ENCODE measurements around the gene S100A1.

DNA sequence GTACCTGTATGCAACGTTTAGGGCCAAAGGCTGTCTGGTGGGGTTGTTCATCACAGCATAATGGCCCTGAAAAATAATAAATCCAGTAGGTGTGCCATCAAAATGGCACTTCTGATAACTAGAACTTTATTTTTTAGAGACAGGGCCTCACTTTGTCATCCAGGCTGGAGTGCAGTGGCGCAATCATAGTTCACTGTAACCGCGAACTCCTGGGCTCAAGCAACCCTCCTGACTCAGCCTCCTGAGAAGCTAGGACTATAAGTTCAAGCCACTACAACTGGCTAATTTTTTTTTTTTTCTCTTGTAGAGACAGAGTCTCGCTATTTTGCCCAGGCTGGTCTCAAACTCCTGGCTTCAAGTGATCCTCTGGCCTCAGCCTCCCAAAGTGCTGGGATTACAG, 35.0 kb downstream of the S100A1 start:
- TF ChIP-seq, protein P1, sequence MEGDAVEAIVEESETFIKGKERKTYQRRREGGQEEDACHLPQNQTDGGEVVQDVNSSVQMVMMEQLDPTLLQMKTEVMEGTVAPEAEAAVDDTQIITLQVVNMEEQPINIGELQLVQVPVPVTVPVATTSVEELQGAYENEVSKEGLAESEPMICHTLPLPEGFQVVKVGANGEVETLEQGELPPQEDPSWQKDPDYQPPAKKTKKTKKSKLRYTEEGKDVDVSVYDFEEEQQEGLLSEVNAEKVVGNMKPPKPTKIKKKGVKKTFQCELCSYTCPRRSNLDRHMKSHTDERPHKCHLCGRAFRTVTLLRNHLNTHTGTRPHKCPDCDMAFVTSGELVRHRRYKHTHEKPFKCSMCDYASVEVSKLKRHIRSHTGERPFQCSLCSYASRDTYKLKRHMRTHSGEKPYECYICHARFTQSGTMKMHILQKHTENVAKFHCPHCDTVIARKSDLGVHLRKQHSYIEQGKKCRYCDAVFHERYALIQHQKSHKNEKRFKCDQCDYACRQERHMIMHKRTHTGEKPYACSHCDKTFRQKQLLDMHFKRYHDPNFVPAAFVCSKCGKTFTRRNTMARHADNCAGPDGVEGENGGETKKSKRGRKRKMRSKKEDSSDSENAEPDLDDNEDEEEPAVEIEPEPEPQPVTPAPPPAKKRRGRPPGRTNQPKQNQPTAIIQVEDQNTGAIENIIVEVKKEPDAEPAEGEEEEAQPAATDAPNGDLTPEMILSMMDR (IDR thresholded peaks at IDR 0.05; ENCODE audit: control extremely low read depth in 1 of 3, insufficient read depth in 1 of 3, low read depth in 1 of 3, low read length in 3 of 3): no peak
- TF ChIP-seq SUZ12 (IDR thresholded peaks at IDR 0.05; ENCODE audit: low read length) (no peak), JUND (IDR thresholded peaks at IDR 0.05; ENCODE audit: low read length) (no peak), RAD21 (IDR thresholded peaks at IDR 0.05 in 1 of 2, conservative IDR thresholded peaks at IDR 0.05 in 1 of 2; ENCODE audit: low read depth in 2 of 2, low read length in 2 of 2) (no peak), RFX5 (IDR thresholded peaks at IDR 0.05; ENCODE audit: borderline replicate concordance, low read depth, low read length) (no peak), RXRA (IDR thresholded peaks at IDR 0.05; ENCODE audit: insufficient read depth, low read depth, low read length) (no peak), CBX5 (IDR thresholded peaks at IDR 0.05; ENCODE audit: low read depth, low read length) (no peak), POLR2A (IDR thresholded peaks at IDR 0.05; ENCODE audit: control extremely low read depth in 1 of 2, low read depth in 2 of 2, low read length in 2 of 2) (no peak), EP300 (IDR thresholded peaks at IDR 0.05; ENCODE audit: borderline replicate concordance in 1 of 2, low read depth in 2 of 2, low read length in 2 of 2) (no peak), EZH2 (IDR thresholded peaks at IDR 0.05; ENCODE audit: low read depth, low read length, severe bottlenecking) (no peak), SAP30 (IDR thresholded peaks at IDR 0.05; ENCODE audit: insufficient read depth, insufficient replicate concordance, low read length) (no peak)
- TF ChIP-seq, protein P2, sequence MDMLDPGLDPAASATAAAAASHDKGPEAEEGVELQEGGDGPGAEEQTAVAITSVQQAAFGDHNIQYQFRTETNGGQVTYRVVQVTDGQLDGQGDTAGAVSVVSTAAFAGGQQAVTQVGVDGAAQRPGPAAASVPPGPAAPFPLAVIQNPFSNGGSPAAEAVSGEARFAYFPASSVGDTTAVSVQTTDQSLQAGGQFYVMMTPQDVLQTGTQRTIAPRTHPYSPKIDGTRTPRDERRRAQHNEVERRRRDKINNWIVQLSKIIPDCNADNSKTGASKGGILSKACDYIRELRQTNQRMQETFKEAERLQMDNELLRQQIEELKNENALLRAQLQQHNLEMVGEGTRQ (IDR thresholded peaks at IDR 0.05; ENCODE audit: low read length): no peak

Data from H1 (cell line).